ENCODE results near the gene FZD10.

FZD10 gene

DNA sequence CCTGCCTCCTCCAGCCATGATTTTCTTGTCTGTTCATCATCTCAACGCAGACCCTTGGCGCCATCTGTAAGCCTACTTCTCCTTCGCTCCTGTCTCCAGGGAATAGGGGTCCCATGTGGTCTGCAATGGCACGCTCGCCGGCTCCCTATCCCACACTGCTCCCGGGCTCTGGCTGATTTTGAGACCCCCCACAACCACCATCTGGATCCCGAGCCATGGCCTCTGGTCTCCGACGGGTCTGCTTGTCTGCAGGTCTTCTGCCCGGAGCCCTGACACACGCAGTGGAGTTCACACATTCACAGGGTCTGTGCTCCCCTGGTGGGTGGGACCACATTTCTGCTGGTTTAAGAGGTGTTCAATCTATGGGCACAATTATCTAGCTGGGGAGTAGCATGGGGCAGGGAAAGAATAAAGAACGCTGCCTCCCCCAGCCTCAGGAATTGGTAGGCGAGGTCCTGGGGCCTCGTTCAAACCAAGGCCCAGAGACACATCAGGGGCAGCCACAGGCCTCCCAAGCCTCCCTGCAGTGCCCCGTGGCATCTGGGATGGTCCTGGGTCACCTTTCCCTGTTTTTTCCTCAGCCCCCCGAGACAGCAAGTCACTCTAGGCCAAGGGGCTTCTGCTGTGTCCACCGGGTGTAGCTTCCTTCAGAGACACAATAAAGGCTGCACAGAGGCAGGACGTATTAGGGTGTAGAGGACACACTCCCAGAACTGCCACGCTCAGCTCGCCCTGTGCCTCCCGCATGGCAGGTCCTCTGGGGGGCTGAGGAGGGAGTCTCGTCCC lies 21.5 kb downstream of the FZD10 start:
- no peak for DNase-seq

DNA sequence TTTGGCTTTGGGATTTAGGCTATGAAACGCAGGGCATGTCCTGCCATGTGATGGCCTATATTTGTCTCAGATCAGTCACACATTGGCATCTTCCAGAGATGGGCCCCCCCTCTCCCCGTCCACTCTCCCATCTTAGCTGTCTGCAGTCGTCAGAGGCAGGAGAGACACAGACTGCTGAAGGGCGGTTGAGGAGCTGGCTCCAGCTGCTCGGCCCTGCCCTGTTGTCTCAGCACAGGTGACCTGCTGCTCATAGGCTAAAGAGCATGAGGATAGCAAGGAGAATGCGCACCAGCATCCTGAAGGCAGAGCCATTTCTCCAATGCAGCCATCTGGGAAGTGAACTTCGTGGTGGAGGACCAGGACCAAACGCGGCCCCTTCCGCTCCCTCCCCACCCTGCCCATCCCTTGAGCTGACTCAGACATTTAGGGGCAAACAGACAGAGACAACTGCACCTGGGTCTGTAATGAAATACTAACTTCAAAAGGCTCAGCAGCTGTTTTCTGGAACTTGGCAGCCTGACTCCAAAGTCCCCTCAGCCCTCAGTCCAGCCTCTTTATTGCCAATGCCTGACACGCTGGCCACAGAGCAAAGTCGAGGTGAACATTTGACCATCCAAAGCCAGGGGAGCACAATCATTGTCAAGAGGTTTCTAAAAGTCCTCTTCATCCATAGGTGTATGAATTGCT lies 22.3 kb downstream of the FZD10 start:
- no peak for DNase-seq

DNA sequence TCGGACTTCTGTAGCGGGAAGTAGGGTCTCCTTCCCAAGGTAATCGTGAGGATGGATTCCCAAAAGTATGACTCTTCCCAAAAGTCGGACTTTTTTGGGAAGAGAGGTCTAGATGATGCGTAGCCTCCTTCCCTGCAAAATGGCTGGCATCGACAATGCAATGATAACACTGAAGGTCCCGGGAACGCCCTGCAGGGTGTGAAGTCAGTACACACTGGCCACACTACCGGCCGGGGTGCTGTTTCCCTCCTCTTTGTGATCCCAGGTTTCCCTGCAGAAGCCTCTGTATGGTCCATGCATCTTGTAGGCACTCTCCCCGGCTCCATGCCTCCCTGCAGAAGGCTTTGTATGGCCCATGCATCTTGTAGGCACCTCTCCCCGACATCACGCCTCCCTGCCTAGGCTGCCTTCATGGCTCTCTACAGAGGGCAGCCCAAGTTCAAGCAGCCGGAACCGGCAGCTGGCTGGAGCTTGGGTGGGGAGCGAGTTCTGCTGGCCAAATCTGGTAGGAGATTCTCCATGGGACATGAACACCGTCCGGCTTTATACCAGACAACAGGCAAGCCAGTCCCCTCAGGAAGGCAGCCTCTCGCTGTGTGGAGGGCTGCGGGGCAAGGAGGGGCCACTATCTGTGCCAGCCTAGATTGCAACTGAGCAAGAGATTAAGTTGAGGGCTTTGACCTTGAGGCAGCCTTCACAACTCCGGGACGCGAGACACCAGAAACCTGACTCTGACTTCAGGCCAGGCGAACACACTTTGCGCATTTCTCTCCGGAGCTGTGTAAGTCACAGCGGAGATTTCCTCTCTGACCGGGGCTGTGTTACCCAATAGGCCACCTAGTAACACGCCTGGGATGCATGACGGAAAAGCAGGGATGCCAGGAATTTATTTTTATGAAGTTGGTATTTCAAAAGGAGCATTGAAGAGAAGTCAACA lies 23.5 kb downstream of the FZD10 start:
- no peak for DNase-seq

GRCh38 chr12:130186651-130187268 lies 24.5 kb downstream of the FZD10 start:
- no peak for DNase-seq

DNA sequence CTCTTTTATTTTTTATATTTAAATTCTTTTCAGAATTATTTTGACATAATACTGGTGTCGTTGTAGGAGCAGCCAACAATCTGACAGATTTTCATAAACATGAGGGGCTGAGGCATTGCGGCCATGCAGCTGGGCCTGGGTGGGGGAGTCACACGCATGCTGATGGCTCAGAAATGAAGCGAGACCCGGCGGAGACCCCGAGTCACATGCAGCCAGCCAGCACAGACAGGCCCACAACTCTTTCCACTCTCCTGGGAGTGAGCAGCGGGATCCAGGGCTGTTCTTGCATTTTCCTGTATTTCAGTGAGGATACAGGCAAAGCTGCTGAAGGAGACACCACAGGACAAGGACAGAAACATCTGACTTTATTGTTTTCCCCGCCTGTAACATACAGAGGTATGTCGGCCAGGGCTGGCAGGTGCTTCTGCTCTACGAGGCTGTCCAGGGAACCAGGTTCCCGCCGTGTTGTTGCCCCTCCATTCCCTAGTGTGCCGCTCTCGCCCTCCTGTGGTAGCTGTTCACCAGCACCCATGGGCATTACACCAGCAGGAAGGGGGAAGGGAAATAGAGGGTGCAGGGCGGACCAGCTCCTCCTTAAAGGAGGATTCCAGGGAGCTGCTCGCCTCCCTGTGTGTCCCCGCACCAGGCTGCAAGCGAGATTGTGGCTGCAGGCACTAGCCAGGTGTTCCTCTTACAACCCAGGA lies 30.5 kb downstream of the FZD10 start:
- peak in 2 of 3 experiments; percentile 24 to 42 for DNase-seq

DNA sequence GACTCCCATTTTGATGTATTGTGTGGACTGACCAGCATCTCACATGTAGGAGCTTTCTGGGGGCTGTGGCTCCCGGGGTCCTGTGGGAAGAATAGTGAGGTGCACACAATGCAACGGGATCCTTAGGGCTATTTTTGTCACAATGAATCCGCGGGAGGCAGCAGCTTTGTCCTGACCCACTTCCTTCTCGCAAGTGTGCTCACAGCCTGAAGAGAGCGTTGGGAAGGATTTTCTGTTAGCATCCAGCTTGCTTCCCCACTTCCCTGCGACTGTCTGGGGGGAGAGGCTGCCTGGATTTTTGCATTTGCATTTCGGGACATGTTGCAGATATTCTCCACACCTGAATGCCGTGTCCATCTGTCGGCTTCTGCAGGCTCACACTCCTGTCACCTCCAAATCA lies 31.9 kb downstream of the FZD10 start:
- DNase-seq, result no peak

- DNase-seq, result no peak
These were observed 33.1 kb downstream of the FZD10 start for GRCh38 chr12:130195369-130195768.

- DNase-seq, result peak in 1 of 3 experiments; percentile 10
These were observed 33.5 kb downstream of the FZD10 start for GRCh38 chr12:130195776-130196175.

- no peak for DNase-seq
These were observed 34.6 kb downstream of the FZD10 start for GRCh38 chr12:130196827-130197226.

GRCh38 chr12:130198026-130198662 lies 35.9 kb downstream of the FZD10 start:
- DNase-seq, result no peak

DNA sequence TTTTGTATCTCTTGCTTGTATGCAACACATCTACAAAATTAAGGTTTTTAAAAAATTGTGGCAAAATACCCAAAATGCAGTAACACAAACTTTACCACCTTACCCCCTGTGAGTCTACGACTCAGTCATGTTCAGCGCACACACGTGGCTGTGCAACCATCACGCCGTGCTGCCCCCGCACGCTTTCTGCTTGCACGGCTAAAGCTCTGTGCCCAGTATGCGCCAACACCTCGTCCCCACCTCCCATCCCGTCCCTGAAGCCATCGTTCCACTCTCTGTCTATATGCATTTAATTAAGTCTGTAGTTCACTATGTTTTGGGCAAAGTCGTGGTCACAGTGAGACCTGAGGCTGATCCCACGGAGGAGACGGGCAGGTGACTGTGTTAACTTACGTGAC lies 36.4 kb downstream of the FZD10 start:
- DNase-seq, result no peak

DNA sequence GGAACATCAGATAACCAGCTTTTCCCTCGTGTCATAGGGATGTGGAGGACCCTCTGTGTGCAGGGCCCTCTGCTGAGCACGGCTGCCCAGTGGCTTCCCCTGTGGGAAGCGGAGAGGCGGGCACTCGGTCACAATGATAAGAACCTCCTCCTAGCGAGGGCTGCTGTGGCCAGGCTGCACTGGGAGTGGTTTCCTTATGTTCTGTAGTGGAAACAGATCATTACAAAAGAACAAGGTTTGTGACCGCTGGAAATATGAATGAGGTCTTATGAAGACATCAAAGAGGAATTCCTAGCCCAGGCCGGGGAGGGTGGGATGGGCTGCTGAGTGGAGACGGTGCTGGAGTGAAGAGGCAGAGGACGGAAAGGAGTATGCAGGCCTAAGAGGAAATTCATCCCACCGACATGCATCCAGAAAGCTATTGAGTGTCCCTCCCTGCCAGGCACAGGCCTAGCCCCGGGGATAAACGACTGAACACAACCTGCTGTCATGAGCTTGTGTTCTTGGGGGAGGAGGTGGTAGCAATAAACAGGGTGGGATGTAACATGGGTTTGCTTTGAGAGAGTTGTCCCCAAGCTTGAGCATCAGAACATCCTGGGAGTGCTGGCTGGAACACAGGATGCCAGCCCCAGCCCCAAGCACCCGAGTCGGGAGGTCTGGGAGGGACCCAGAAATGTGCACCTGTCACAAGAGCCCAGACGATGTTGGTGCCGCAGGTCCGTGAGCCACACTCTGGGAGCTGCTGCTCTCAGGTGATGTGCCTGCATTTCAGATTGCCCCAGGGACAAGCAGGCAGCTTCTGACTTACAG lies 37.5 kb downstream of the FZD10 start:
- no peak for DNase-seq

DNA sequence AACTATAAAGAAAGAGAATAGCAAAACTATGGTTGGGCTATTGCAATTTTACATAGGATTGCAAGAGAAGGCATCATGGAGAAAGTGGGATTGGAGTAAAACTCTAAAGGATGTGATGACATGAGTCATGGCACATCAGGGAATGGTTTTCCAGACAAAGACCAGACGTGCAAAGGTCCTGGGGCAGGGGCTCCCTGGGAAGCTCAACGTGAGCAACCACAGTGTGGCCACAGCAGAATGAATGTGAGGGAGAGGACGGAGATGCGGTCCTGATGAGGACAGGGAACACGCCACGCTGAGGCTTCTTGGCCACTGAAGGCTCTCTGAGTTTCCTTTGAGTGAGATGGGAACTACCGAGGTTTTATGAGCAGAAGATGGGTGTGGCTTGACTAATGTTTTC lies 38.2 kb downstream of the FZD10 start:
- no peak for DNase-seq

- DNase-seq, result no peak
These were observed 38.8 kb downstream of the FZD10 start for GRCh38 chr12:130201037-130201436.

DNA sequence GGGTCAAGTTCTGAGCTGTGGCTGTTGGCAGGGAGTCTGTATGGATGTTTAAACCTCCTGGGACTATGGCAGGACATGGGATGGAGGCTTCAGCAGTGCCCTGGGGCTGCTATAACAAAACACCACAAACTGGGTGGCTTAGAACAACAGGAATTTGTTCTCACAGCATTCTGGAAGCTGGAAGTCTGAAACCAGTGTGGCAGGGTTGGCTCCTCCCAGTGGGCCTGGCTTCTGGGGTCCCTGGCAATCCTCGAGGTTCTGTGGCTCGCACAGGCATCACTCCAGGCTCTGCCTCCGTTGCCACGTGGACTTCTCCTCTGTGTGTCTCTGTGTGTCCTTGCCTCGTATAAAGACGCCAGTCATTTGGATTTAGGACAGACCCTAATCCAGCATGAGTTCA lies 39.9 kb downstream of the FZD10 start:
- DNase-seq, result no peak

- DNase-seq, result no peak
These were observed 40.9 kb downstream of the FZD10 start for GRCh38 chr12:130203151-130203550.

DNA sequence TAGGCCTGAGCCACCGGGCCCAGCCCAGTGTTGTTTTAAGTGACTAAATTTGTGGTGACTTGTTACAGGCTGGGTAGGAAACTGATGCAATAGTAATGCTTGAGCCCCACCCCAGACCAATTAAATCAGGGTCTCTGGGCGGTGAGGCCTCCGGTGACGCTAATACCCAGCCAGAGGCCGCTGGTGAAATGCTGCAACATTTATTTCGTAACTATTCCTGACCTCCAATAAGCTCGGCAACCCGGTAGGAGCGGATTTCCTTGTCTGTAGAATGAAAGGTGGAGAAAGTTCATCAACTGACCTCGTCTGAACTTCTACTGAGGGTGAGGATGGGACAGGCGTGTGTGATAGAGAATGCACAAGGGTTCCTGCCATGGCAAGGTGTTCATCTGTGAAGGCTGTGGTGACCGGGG lies 42.3 kb downstream of the FZD10 start:
- no peak for DNase-seq

- no peak for DNase-seq
These were observed 43.2 kb downstream of the FZD10 start for GRCh38 chr12:130205495-130205894.

GRCh38 chr12:130212384-130212989 lies 50.2 kb downstream of the FZD10 start:
- no peak for DNase-seq

DNA sequence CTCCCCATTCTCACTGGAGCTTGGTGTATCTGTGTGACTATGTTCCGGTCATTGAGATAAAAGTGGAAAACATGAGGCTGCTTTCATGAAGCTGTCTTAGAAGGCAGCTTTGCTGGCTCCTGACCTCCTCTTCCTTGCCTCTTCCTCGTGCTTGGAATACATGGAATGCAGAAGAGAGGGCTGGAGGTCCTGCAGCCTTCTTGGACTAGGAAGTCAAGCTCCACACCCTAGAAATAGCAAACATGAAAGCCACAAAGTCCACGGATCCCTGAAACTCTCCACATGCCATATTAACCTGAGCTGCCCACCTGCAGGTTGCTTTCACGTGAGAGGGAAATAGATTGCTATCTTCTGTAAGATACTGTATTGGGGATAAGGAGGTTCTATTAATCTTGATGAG lies 51.0 kb downstream of the FZD10 start:
- no peak for DNase-seq

Data from NCI-H1417 (cell line).